K562 (cell line): ENCODE data around the gene ADCYAP1R1. TPM values are rescaled to one million over a fixed set of nuclear protein-coding genes. Genes with fewer than 3 reads are reported as not detected.

Experiments used
- ATAC-seq: fragments of 200-7000 bp; cut with Tn5 transposase; 3 replicates; pipeline ENCODE4 v1.9.1; 2020; ENCODE audit warnings: moderate library complexity
- BruUV-seq: library from RNA; stranded (reverse); fragments of 400-500 nt; replicated peaks from 2 replicates; lab custom pipeline; 2021; lab: Mats Ljungman, UMichigan
- CTCF ChIA-PET: fragments of 300-600 bp; formaldehyde crosslinking; extraction: SDS; loops from one replicate; lab custom pipeline; 2021; ENCODE audit warnings: low intra/inter-chr PET ratio; lab: Yijun Ruan, JAX
- POLR2A ChIA-PET: fragments of 300-600, 350-650 bp; sonication (Branson Sonifier 250); formaldehyde crosslinking; extraction: SDS; loops from one replicate; lab custom pipeline; 2021; ENCODE audit warnings: antibody characterized with exemption, inconsistent platforms; lab: Yijun Ruan, JAX
- DNase-seq, 4 experiments: peaks; one replicate each; pipeline versions ENCODE4 v3.0.0 to v3.0.0-alpha.2; 2011 to 2018; ENCODE audit warnings: low spot score in 3 of 4, mixed read lengths in 3 of 4; ENCODE audit errors: extremely low read depth in 1 of 4
- FAIRE-seq: peaks from 2 replicates; lab custom pipeline; 2011; peaks lifted over from hg19 to GRCh38; lab: Jason Lieb, UNC
- H2AFZ ChIP-seq: 2 replicates; pipeline ENCODE4 v1.6.0; 2011; ENCODE audit warnings: low read depth, low read length, control low read depth, inconsistent platforms
- H3K27ac ChIP-seq: fragments of 200-600 bp; 3 replicates; pipeline ENCODE4 v1.8.0; 2011; ENCODE audit warnings: low read depth, mild to moderate bottlenecking, control low read depth, inconsistent platforms, low read length, moderate library complexity, mixed read lengths; ENCODE audit errors: extremely low read depth
- H3K27me3 ChIP-seq, 2 experiments: fragments of 300-600 bp in 1 of 2; 2 replicates in 1 of 2; 3 replicates in 1 of 2; pipeline versions ENCODE4 v1.6.0 to v1.8.0; 2011; ENCODE audit warnings: inconsistent platforms in 2 of 2, low read length in 2 of 2, mild to moderate bottlenecking in 1 of 2, mixed read lengths in 1 of 2, moderate library complexity in 1 of 2; ENCODE audit not compliant: control insufficient read depth in 2 of 2, insufficient read depth in 2 of 2
- H3K36me3 ChIP-seq: fragments of 300-600 bp; 3 replicates; pipeline ENCODE4 v1.8.0; 2011; ENCODE audit warnings: mild to moderate bottlenecking, low read length, inconsistent platforms; ENCODE audit not compliant: control insufficient read depth, insufficient read depth
- H3K4me1 ChIP-seq, 2 experiments: fragments of 200-600 bp in 1 of 2; replicated peaks in 1 of 2; 2 replicates in 1 of 2; 3 replicates in 1 of 2; pipeline versions ENCODE4 v1.5.1 to v1.8.0; 2011; ENCODE audit warnings: inconsistent platforms in 2 of 2, low read length in 2 of 2, mild to moderate bottlenecking in 1 of 2, mixed read lengths in 1 of 2, moderate library complexity in 1 of 2; ENCODE audit not compliant: control insufficient read depth in 2 of 2, insufficient read depth in 2 of 2
- H3K4me2 ChIP-seq: 2 replicates; pipeline ENCODE4 v1.6.1; 2011; ENCODE audit warnings: low read length, control low read depth, inconsistent platforms, mixed read lengths; ENCODE audit not compliant: insufficient read depth
- H3K4me3 ChIP-seq: fragments of 200-600 bp; sonication (generic), shearing (Covaris generic); 2 replicates; pipeline ENCODE4 v1.5.1; 2016; ENCODE audit warnings: control low read depth, inconsistent platforms
- H3K79me2 ChIP-seq: fragments of 200-600 bp; 3 replicates; pipeline ENCODE4 v1.8.0; 2011; ENCODE audit warnings: low read length, inconsistent platforms; ENCODE audit not compliant: control insufficient read depth, insufficient read depth
- H3K9ac ChIP-seq, 2 experiments: 2 replicates each; pipeline versions ENCODE4 v1.6.0 to v1.6.1; 2011; ENCODE audit warnings: low read depth in 2 of 2, low read length in 2 of 2, control low read depth in 1 of 2, inconsistent platforms in 1 of 2, mild to moderate bottlenecking in 1 of 2, mixed read lengths in 1 of 2; ENCODE audit not compliant: insufficient read depth in 1 of 2
- H3K9me1 ChIP-seq: one replicate; pipeline ENCODE4 v1.6.0; 2011; ENCODE audit warnings: inconsistent platforms, mild to moderate bottlenecking, low read length, moderate library complexity; ENCODE audit not compliant: control insufficient read depth, insufficient read depth
- H3K9me3 ChIP-seq: replicated peaks from 2 replicates; pipeline ENCODE4 v1.5.1; 2011; ENCODE audit warnings: low read depth, low read length, inconsistent platforms; ENCODE audit not compliant: control insufficient read depth, insufficient read depth
- H4K20me1 ChIP-seq: replicated peaks from 2 replicates; pipeline ENCODE4 v1.6.1; 2011; ENCODE audit warnings: low read length, inconsistent platforms, mixed read lengths; ENCODE audit not compliant: control insufficient read depth, insufficient read depth
- DLX4 ChIP-seq: fragments of 250-450 bp; sonication (Bioruptor Pico); IDR thresholded peaks from 2 replicates; pipeline ENCODE4 v1.6.1; 2021; ENCODE audit warnings: mild to moderate bottlenecking
- EP300 ChIP-seq: IDR thresholded peaks from 2 replicates; pipeline ENCODE4 v1.6.1; 2012; ENCODE audit warnings: low read length, improper control_type of control experiment
- GTF2E2 ChIP-seq: fragments of 200-800 bp; sonication (Bioruptor generic); IDR thresholded peaks from 2 replicates; pipeline ENCODE4 v1.6.1; 2016; ENCODE audit warnings: missing genetic modification characterization, missing compliant biosample characterization
- HOMEZ ChIP-seq: fragments of 250-450 bp; sonication (Bioruptor Pico); IDR thresholded peaks from 2 replicates; pipeline ENCODE4 v1.4.0; 2020; ENCODE audit warnings: mild to moderate bottlenecking, moderate library complexity
- LARP7 ChIP-seq: fragments of 450-650 bp; IDR thresholded peaks from 2 replicates; pipeline ENCODE4 v1.6.1; 2016
- NFE2 ChIP-seq: IDR thresholded peaks from 2 replicates; pipeline ENCODE4 v1.6.1; 2014; ENCODE audit warnings: antibody characterized with exemption, low read depth
- POLR2G ChIP-seq: fragments of 200-400 bp; formaldehyde crosslinking; IDR thresholded peaks from 2 replicates; pipeline ENCODE4 v1.6.1; 2017; ENCODE audit warnings: low read depth, mild to moderate bottlenecking, antibody characterized with exemption, low read length, moderate library complexity
- RFX1 ChIP-seq: fragments of 450-650 bp; IDR thresholded peaks from 2 replicates; pipeline ENCODE4 v1.6.1; 2016; ENCODE audit warnings: mild to moderate bottlenecking, moderate library complexity
- ZBTB34 ChIP-seq: fragments of 250-450 bp; sonication (Bioruptor Pico); IDR thresholded peaks from 2 replicates; pipeline ENCODE4 v1.8.0; 2021; ENCODE audit warnings: mild to moderate bottlenecking, moderate library complexity
- ZNF165 ChIP-seq: fragments of 250-450 bp; sonication (Bioruptor Pico); IDR thresholded peaks from 2 replicates; pipeline ENCODE4 v1.4.0; 2020; ENCODE audit warnings: borderline replicate concordance
- ZNF311 ChIP-seq: fragments of 250-450 bp; sonication (Bioruptor Pico); IDR thresholded peaks from 2 replicates; pipeline ENCODE4 v1.4.0; 2020; ENCODE audit warnings: mild to moderate bottlenecking, moderate library complexity
- ZNF668 ChIP-seq: fragments of 250-450 bp; sonication (Bioruptor Pico); IDR thresholded peaks from 2 replicates; pipeline ENCODE4 v1.8.0; 2022; ENCODE audit warnings: mild to moderate bottlenecking, inconsistent platforms
- WGBS: fragments of 100-300 bp; shearing (Covaris generic); methylation state at CpG from one replicate; pipeline ENCODE4 v1.1.6; 2016; ENCODE audit warnings: low coverage, mixed read lengths; ENCODE audit not compliant: insufficient coverage; ENCODE audit errors: missing lambda C conversion rate; 5-methylcytosine and 5-hydroxymethylcytosine counted together
- in situ Hi-C: fragments of 300-500 bp; cut with MboI; formaldehyde crosslinking; loops from 4 replicates; pipeline ENCODE4 v1.15.0; 2018; ENCODE audit warnings: inconsistent platforms, mixed read lengths
- intact Hi-C: fragments of 100-400 bp; cut with micrococcal nuclease; formaldehyde crosslinking; loops from 2 replicates; pipeline ENCODE4 v1.14.2; 2022
- polyA plus RNA-seq, 8 experiments: library from polyadenylated mRNA; depleted of rRNA in 4 of 8; stranded (reverse) in 5 of 8; unstranded in 3 of 8; fragments of >200 nt; fragmentation: Nextera tagmentation in 2 of 8; fragmentation: Illumina TruSeq in 1 of 8; extraction: Ambion mirVana in 2 of 8; extraction: Trizol in 1 of 8; gene quantifications; 2 replicates each; pipeline versions ENCODE4 v1.2.1 to v1.2.3, GENCODE V29; 2011 to 2014; ENCODE audit warnings: inconsistent platforms in 1 of 8, missing spikeins in 1 of 8
- total RNA-seq, 7 experiments: library from RNA; depleted of rRNA in 6 of 7; stranded (reverse); fragments of >200 nt in 6 of 7; fragmentation: Illumina TruSeq in 2 of 7; extraction: Trizol in 2 of 7; gene quantifications; 2 replicates each; pipeline versions ENCODE4 v1.2.1 to v1.2.3, GENCODE V29; 2011 to 2021; ENCODE audit warnings: low replicate concordance in 1 of 7

ADCYAP1R1 gene
- total and polyA plus RNA-seq, 9 of the 15 experiments (the other 6 are each of a cell fraction or from before 2014, with no cell fraction given) = 0.03 to 0.07 TPM; not detected in 7

DNA sequence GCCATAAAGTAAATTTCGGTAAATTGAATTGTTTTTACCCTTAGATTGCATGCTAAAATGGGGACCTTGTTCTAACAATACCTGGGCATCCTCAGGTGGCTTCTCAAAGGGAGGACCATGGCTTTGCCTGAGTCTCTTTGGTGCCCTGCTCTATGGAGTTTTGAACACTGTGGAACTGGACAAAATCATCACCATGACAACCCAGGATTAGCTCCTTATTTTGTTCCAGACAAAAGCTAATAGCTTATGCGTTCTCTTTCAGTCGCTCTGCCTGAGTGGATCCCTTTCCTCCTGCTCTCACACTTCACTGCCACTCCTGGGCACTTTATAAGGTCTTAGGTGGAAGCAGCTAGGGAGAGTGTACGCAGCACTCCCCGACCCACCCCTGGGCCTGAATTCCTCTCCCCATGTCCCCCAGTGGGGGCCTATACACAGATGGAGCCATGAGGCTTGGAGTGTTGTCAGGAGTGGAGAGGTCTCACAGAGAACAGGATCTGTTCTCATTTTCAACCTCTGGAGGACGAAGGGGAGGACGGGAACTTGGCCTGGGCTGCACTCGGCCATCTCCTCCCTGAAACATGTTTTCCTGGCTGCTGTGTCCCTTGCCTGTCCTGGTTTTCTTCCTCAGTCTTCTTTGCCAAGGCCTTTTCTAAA, 19.0 kb downstream of the ADCYAP1R1 start:
- Histone ChIP-seq H2AFZ (no peak overlapping the region), H3K4me3 (no peak overlapping the region), H3K9me1 (peaks cover 2% of the 10 kb centered on the region), H4K20me1 (no peaks in the 10 kb centered on the region)
- BruUV-seq = no TSS peak
- intact Hi-C loops = no loop called here
- ATAC-seq = no peak
- CTCF ChIA-PET = no interaction called here
- 2% methylated on average over 8 of the region's 8 CpGs for WGBS
- in situ Hi-C loops = no loop called here
- TF ChIP-seq RFX1 (peak; percentile 33; the same call in 1 of the 2 replicates), GTF2E2 (tag) (no peak)
- TF ChIP-seq, all 486 proteins: peak for 1
- FAIRE-seq (no peak), DNase-seq (no peak)
- peaks cover 5 to 49% of the 10 kb centered on the region in 2 experiments; a peak in 3 of 5 replicates for H3K27me3 ChIP-seq
- no peak overlapping the region for H3K4me2 ChIP-seq
- H3K9me3 ChIP-seq = no peaks in the 10 kb centered on the region
- H3K79me2 ChIP-seq = no peaks in the 10 kb centered on the region
- no peaks in the 10 kb centered on the region for H3K36me3 ChIP-seq
- H3K27ac ChIP-seq = no peak overlapping the region
- POLR2A ChIA-PET = interaction anchor here (0.6 kb wide), 1 partner anchor 17 kb away, joined by 3 read pairs; no protein-coding TSS in a partner anchor
- no peak overlapping the region for H3K9ac ChIP-seq
- no peaks in the 10 kb centered on the region for H3K4me1 ChIP-seq

DNA sequence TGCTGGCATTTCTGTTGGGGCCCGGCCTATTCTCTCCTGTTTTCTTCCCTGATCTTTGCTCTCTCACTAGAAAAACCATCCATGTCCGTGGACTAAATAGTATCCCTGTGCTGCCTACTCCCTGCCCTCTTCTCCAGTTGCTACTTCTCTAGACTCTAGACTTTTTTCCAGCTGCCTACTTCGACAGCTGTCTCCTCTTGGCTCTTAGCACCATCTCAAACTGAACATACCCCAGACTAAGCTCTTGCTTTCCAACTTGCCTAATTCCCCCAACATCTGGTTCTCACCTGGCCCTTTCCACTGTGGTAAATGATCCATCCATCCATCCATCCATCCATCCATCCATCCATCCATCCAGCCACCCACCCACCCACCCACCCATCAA, 19.5 kb downstream of the ADCYAP1R1 start:
- H3K4me3 ChIP-seq = no peak overlapping the region
- TF ChIP-seq DLX4 (CRISPR knock-in tag) = no peak
- no peak for TF ChIP-seq ZNF311 (CRISPR knock-in tag)
- TF ChIP-seq ZBTB34 (CRISPR knock-in tag) = no peak
- TF ChIP-seq HOMEZ (CRISPR knock-in tag) = no peak
- TF ChIP-seq ZNF165 (CRISPR knock-in tag) = no peak
- no peak for TF ChIP-seq LARP7
- no peak for TF ChIP-seq NFE2
- no peak for TF ChIP-seq EP300
- TF ChIP-seq POLR2G = no peak
- TF ChIP-seq ZNF668 (CRISPR knock-in tag) = no peak

More for the DNA sequence above, 19.5 kb downstream of the ADCYAP1R1 start:
- intact Hi-C loops = no loop called here
- FAIRE-seq = no peak
- ATAC-seq = no peak
- Histone ChIP-seq H3K27me3 (peaks cover 5 to 49% of the 10 kb centered on the region in 2 experiments; a peak in 3 of 5 replicates), H3K4me1 (no peaks in the 10 kb centered on the region), H3K4me2 (no peak overlapping the region), H3K27ac (no peak overlapping the region), H3K9me1 (peaks cover 2% of the 10 kb centered on the region), H3K79me2 (no peaks in the 10 kb centered on the region), H3K9ac (no peak overlapping the region), H3K9me3 (no peaks in the 10 kb centered on the region), H3K36me3 (no peaks in the 10 kb centered on the region), H2AFZ (no peak overlapping the region), H4K20me1 (no peaks in the 10 kb centered on the region)
- DNase-seq = no peak
- 0% methylated on average over 3 of the region's 3 CpGs for WGBS
- no TSS peak for BruUV-seq
- POLR2A ChIA-PET = interaction anchor here (0.6 kb wide), 1 partner anchor 17 kb away, joined by 3 read pairs; no protein-coding TSS in a partner anchor
- in situ Hi-C loops = no loop called here
- CTCF ChIA-PET = no interaction called here
